GM21717 (cell line): ENCODE results near the gene TPK1.
"Not testable (repeated sequence)": the region's sequence is repeated elsewhere in the genome, so short reads cannot be mapped to it uniquely, and the experiment has no call there.

ENCODE experiments used
- ATAC-seq: cut with Tn5 transposase; IDR thresholded peaks from one replicate; pipeline ENCODE4 v1.9.1; 2021; ENCODE audit warnings: mild to moderate bottlenecking, moderate library complexity; ENCODE audit not compliant: unreplicated experiment

Gene TPK1

GRCh38 chr7:144780071-144780608 is 55.7 kb downstream of the TPK1 start:
- ATAC-seq: no peak

- ATAC-seq: not testable (repeated sequence)
Measured at GRCh38 chr7:144777889-144778288, 58.0 kb downstream of the TPK1 start.

GRCh38 chr7:144777005-144777839 is 58.6 kb downstream of the TPK1 start:
- ATAC-seq: no peak

GRCh38 chr7:144776447-144776846 is 59.4 kb downstream of the TPK1 start:
- ATAC-seq: no peak

GRCh38 chr7:144775749-144776148 is 60.1 kb downstream of the TPK1 start:
- no peak for ATAC-seq

- no peak for ATAC-seq
Measured at GRCh38 chr7:144771927-144772326, 63.9 kb downstream of the TPK1 start.

- ATAC-seq: no peak
Measured at GRCh38 chr7:144771174-144771573, 64.7 kb downstream of the TPK1 start.

- ATAC-seq: no peak
Measured at GRCh38 chr7:144769352-144769751, 66.5 kb downstream of the TPK1 start.

- ATAC-seq: no peak
Measured at GRCh38 chr7:144768633-144769032, 67.2 kb downstream of the TPK1 start.

GRCh38 chr7:144763291-144763690 is 72.6 kb downstream of the TPK1 start:
- ATAC-seq: no peak

- no peak for ATAC-seq
Measured at GRCh38 chr7:144762853-144763252, 73.0 kb downstream of the TPK1 start.

- no peak for ATAC-seq
Measured at GRCh38 chr7:144761493-144761892, 74.4 kb downstream of the TPK1 start.

- ATAC-seq: no peak
Measured at GRCh38 chr7:144759653-144760052, 76.2 kb downstream of the TPK1 start.

- no peak for ATAC-seq
Measured at GRCh38 chr7:144747936-144748335, 87.9 kb downstream of the TPK1 start.

- peak; percentile 86 for ATAC-seq
Measured at GRCh38 chr7:144738708-144739314, 97.0 kb downstream of the TPK1 start.

GRCh38 chr7:144738146-144738545 is 97.7 kb downstream of the TPK1 start:
- no peak for ATAC-seq

GRCh38 chr7:144736880-144737493 is 98.9 kb downstream of the TPK1 start:
- no peak for ATAC-seq

GRCh38 chr7:144735505-144736276 is 100.2 kb downstream of the TPK1 start:
- ATAC-seq: no peak

- no peak for ATAC-seq
Measured at GRCh38 chr7:144731661-144732351, 104.0 kb downstream of the TPK1 start.

GRCh38 chr7:144730224-144730623 is 105.6 kb downstream of the TPK1 start:
- ATAC-seq: no peak
